ENCODE measurements around the gene SEPTIN10.

DNA sequence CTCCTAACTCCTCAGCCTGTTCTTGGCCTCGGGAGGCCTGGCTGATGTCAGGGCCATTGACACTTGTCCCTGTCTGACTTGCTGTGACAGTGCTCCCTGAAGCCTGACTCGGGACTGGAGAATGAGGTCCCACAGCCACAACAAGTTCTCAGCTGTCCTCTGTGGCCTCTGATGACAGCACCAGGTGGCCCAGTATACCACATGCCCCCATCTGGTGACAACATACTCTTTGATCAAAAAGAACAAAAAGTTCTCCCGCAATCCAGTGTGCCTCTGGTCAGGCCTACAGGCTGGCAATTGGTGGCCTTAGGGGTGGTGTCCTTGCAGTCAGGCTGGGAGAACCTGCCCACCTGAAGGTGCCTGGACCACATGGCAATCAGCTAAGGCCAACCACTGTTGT is 102.6 kb downstream of the SEPTIN10 start:
- TF ChIP-seq ZNF274 (IDR thresholded peaks at IDR 0.05; ENCODE audit: low read depth, low read length) (no peak), YY1 (IDR thresholded peaks at IDR 0.05; ENCODE audit: insufficient read depth, insufficient read length) (no peak)

Measured in NT2/D1 (cell line).